Mammary epithelial cell (primary cell): ENCODE data around the gene PNPO.

ENCODE experiments used
- EZH2 ChIP-seq: IDR thresholded peaks from 2 replicates; pipeline ENCODE4 v1.6.1; 2012; ENCODE audit warnings: low read length, inconsistent platforms, borderline replicate concordance
- TF ChIP-seq, protein P1 (sequence below), 2 donors: IDR thresholded peaks in 1 of 2; conservative IDR thresholded peaks in 1 of 2; 2 replicates each; pipeline ENCODE4 v1.5.1; 2011 to 2012; ENCODE audit warnings: inconsistent platforms in 2 of 2, low read length in 2 of 2, mild to moderate bottlenecking in 2 of 2, control low read depth in 1 of 2, low read depth in 1 of 2; ENCODE audit not compliant: insufficient read depth in 1 of 2; ENCODE audit errors: extremely low read depth in 1 of 2

DNA sequence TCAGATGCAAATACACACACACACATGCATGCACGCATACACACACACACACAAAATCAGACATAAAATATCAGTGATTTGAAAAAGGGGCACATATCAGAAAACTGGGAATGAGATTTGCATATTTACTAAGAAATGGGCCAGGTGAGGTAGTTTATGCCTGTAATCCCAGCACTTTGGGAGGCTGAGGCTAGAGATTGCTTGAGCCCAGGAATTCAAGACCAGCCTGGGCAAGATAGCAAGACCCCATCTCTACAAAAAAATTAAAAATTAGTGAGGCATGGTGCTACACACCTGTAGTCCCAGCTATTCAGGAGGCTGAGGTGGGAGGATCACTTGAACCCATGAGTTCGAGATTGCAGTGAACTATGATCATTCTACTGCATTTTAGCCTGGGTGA, 22.4 kb upstream of the PNPO start:
- TF ChIP-seq, protein P1, sequence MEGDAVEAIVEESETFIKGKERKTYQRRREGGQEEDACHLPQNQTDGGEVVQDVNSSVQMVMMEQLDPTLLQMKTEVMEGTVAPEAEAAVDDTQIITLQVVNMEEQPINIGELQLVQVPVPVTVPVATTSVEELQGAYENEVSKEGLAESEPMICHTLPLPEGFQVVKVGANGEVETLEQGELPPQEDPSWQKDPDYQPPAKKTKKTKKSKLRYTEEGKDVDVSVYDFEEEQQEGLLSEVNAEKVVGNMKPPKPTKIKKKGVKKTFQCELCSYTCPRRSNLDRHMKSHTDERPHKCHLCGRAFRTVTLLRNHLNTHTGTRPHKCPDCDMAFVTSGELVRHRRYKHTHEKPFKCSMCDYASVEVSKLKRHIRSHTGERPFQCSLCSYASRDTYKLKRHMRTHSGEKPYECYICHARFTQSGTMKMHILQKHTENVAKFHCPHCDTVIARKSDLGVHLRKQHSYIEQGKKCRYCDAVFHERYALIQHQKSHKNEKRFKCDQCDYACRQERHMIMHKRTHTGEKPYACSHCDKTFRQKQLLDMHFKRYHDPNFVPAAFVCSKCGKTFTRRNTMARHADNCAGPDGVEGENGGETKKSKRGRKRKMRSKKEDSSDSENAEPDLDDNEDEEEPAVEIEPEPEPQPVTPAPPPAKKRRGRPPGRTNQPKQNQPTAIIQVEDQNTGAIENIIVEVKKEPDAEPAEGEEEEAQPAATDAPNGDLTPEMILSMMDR (conservative IDR thresholded peaks at IDR 0.05 in 1 of 2, IDR thresholded peaks at IDR 0.05 in 1 of 2; ENCODE audit: extremely low read depth in 1 of 2, insufficient read depth in 1 of 2, low read depth in 1 of 2, low read length in 2 of 2), result no peak
- no peak for TF ChIP-seq EZH2
